A673 (cell line): ENCODE measurements around the gene ZFYVE9.

Experiments used
- EZH2 ChIP-seq: fragments of 200-600 bp; sonication (generic); IDR thresholded peaks from 2 replicates; pipeline ENCODE4 v1.6.1; 2017; ENCODE audit warnings: borderline replicate concordance, low read depth, mild to moderate bottlenecking, mixed read lengths, antibody characterized with exemption, low read length; ENCODE audit not compliant: poor library complexity, severe bottlenecking
- TF ChIP-seq, protein P1 (sequence below): fragments of 300-800, 200-600 bp; sonication (generic); conservative IDR thresholded peaks from 2 replicates; pipeline ENCODE4 v1.5.1; 2017; ENCODE audit warnings: low read depth, mild to moderate bottlenecking, antibody characterized with exemption, low read length, moderate library complexity, mixed read lengths

DNA sequence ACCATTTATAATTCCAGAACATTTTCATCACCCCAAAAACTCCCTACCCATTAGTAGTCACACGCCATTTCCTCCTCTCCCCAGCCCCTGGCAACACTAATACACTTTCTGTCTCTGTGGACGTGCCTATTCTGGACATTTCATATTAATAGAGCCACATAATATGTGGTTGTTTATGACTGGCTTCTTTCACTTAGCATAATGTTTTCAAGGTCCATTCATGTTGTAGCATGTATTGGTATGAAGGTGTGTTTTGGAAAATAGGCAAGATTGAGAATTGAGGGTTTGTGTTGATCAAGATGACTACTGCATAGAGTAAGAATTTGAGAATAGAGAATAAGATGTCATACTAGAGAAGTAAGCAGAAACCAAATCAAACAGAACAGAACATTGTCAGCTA, 67.5 kb downstream of the ZFYVE9 start:
- TF ChIP-seq, protein P1, sequence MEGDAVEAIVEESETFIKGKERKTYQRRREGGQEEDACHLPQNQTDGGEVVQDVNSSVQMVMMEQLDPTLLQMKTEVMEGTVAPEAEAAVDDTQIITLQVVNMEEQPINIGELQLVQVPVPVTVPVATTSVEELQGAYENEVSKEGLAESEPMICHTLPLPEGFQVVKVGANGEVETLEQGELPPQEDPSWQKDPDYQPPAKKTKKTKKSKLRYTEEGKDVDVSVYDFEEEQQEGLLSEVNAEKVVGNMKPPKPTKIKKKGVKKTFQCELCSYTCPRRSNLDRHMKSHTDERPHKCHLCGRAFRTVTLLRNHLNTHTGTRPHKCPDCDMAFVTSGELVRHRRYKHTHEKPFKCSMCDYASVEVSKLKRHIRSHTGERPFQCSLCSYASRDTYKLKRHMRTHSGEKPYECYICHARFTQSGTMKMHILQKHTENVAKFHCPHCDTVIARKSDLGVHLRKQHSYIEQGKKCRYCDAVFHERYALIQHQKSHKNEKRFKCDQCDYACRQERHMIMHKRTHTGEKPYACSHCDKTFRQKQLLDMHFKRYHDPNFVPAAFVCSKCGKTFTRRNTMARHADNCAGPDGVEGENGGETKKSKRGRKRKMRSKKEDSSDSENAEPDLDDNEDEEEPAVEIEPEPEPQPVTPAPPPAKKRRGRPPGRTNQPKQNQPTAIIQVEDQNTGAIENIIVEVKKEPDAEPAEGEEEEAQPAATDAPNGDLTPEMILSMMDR: no peak
- no peak for TF ChIP-seq EZH2
